MM.1S (cell line): ENCODE results near the gene RAB24.

Experiments
- EZH2 ChIP-seq: fragments of 300-600 bp; sonication (generic); optimal IDR thresholded peaks from 2 replicates; pipeline ENCODE3; 2017; ENCODE audit warnings: low read depth, mild to moderate bottlenecking, antibody characterized with exemption, low read length, mixed read lengths
- EZH2phosphoT487 ChIP-seq: fragments of 300-600 bp; sonication (generic); IDR thresholded peaks from 2 replicates; pipeline ENCODE4 v1.6.1; 2018; ENCODE audit warnings: antibody characterized with exemption, low read length
- TF ChIP-seq, protein P1 (sequence below): fragments of 300-600 bp; sonication (generic); IDR thresholded peaks from 2 replicates; pipeline ENCODE4 v1.5.1; 2016; ENCODE audit warnings: antibody characterized with exemption, low read length, mixed read lengths

DNA sequence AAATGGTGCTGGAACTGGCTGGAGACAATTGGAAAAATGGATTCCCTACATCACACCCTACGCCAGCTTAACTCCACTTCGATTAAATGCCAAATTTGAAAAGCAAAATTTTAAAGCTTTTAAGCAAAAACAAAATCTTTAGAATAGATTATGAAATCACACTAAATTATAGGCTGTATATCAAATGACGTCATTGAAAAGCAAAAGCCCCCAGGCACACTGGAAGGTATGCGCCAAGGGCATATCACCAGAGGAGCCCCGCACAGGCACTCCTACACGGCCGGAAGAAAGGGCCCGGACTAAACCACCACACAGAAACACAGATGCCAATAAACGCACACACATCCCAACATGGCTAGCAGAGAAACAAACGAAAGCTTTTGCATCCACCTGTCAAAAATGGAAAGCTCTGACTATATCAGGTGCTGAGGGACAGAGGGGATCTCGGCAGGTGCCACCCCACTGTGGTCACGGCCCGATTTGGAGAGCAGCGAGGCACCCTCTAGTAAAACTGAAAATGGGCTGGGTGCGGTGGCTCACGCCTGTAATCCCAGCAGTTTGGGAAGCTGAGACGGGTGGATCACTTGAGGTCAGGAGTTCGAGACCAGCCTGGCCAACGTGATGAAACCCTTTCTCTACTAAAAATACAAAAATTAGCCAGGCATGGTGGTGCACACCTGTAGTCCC, 25.2 kb upstream of the RAB24 start:
- TF ChIP-seq EZH2 (no peak), EZH2phosphoT487 (no peak)
- TF ChIP-seq, protein P1, sequence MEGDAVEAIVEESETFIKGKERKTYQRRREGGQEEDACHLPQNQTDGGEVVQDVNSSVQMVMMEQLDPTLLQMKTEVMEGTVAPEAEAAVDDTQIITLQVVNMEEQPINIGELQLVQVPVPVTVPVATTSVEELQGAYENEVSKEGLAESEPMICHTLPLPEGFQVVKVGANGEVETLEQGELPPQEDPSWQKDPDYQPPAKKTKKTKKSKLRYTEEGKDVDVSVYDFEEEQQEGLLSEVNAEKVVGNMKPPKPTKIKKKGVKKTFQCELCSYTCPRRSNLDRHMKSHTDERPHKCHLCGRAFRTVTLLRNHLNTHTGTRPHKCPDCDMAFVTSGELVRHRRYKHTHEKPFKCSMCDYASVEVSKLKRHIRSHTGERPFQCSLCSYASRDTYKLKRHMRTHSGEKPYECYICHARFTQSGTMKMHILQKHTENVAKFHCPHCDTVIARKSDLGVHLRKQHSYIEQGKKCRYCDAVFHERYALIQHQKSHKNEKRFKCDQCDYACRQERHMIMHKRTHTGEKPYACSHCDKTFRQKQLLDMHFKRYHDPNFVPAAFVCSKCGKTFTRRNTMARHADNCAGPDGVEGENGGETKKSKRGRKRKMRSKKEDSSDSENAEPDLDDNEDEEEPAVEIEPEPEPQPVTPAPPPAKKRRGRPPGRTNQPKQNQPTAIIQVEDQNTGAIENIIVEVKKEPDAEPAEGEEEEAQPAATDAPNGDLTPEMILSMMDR, result no peak
